HG03575 (cell line): ENCODE results near the gene QPCT.
"Not testable (repeated sequence)": the region's sequence is repeated elsewhere in the genome, so short reads cannot be mapped to it uniquely, and the experiment has no call there.

ENCODE experiments used
- ATAC-seq: cut with Tn5 transposase; IDR thresholded peaks from one replicate; pipeline ENCODE4 v1.9.1; 2021; ENCODE audit not compliant: unreplicated experiment, insufficient number of reproducible peaks, low FRiP score; ENCODE audit errors: extremely low read depth

QPCT gene

GRCh38 chr2:37380787-37381186 lies 36.4 kb downstream of the QPCT start:
- ATAC-seq: not testable (repeated sequence)

DNA sequence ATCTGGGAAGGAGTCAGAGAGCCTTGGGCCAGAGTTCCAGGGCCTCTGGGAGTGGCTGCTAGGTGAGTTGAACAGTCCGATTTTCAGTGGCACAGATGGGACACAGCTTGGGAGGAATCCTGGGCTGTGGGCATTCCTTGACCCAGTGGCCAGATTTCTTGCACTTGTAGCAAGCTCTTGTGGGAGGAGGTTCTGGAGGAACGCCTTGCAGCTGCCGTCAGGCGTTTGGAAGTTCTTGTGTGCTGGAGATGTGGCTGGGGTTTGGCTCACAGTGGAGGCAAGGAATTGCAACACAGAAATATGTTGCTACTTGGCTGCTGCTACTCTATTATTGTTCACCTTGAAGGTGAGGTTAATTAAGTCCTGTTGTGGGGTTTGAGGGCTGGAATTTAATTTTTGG lies 39.8 kb downstream of the QPCT start:
- ATAC-seq: not testable (repeated sequence)

GRCh38 chr2:37387148-37387835 lies 42.9 kb downstream of the QPCT start:
- no peak for ATAC-seq

- no peak for ATAC-seq
These were observed 43.6 kb downstream of the QPCT start for GRCh38 chr2:37388074-37388473.

- ATAC-seq: no peak
These were observed 45.0 kb downstream of the QPCT start for GRCh38 chr2:37389395-37389794.

GRCh38 chr2:37389989-37390765 lies 45.7 kb downstream of the QPCT start:
- ATAC-seq: peak; percentile 84

- no peak for ATAC-seq
These were observed 46.3 kb downstream of the QPCT start for GRCh38 chr2:37390777-37391176.

DNA sequence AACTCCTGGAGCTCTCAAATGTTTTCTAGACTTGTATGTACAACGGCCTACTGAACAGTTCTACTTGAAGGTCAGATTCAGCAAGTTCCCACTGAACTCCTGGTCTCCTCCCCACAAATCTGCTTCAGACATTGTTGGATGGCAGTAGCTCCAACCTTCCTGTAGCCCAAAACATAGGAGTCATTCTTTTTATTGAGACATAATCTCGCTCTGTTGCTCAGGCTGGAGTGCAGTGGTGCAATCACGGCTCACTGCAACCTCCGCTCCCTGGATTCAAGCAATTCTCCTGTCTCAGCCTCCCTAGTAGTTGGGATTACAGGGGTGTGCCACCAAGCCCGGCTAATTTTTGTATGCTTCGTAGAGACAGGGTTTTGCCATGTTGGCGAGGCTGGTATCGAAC lies 47.3 kb downstream of the QPCT start:
- ATAC-seq: no peak

DNA sequence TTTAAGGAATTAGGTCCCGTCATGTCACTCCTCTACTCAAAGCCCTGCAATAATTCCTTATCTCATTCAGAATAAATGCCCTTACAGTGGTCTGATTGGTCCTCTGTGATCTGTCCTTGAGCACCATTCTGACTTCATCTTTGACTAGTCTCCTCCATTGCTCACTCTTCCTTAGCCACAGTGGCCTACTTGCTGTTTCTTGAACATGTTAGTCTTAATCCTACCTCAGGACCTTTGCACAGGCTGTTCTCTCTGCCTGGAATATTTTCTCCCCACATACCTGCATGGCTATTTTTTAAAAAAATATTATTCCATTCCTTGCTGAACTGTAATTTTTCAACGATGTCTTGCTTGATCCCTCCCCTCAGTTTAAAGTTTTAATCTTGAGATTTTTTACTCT lies 48.0 kb downstream of the QPCT start:
- no peak for ATAC-seq

GRCh38 chr2:37394263-37394662 lies 49.8 kb downstream of the QPCT start:
- no peak for ATAC-seq

- no peak for ATAC-seq
These were observed 50.5 kb downstream of the QPCT start for GRCh38 chr2:37394796-37395555.

GRCh38 chr2:37396890-37397565 lies 52.6 kb downstream of the QPCT start:
- ATAC-seq: no peak

- no peak for ATAC-seq
These were observed 54.6 kb downstream of the QPCT start for GRCh38 chr2:37398990-37399389.

- ATAC-seq: no peak
These were observed 55.6 kb downstream of the QPCT start for GRCh38 chr2:37400041-37400440.

DNA sequence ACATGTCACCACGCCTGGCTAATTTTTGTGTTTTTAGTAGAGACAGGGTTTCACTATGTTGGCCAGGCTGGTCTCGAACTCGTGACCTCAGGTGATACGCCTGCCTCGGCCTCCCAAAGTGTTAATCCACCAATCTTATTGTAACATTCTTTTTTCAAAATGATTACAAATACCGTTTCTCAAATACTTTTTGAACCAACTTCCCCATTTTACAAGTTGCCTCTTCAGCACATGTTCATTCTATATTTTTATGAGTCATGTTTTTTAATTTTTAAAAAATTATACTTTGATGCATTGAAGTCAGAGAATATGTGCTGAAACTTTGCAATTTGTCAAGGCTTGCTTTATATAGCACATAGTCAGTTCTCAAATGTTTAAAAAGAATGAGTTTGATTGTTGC lies 58.2 kb downstream of the QPCT start:
- no peak for ATAC-seq

- ATAC-seq: no peak
These were observed 61.4 kb downstream of the QPCT start for GRCh38 chr2:37405781-37406180.

DNA sequence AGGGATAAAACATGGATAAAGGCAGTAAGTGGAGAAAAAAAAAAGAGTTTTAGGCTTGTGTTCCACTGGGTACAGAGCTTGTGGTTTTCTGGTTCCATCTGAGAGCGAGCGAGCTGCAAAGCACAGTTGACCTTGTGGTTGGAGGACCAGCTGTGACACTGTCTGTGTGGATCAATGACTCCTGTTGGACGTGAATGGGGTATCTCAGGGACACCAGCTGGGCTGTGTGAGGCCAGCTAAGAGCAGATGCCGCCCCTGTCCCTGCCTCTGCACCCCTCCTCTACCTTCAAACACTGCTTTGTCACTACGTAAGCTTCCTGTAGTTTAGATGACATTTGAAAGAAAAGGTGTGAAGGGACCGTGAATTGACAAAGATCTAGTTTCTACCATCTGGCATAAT lies 67.8 kb downstream of the QPCT start:
- ATAC-seq: no peak

- not testable (repeated sequence) for ATAC-seq
These were observed 69.6 kb downstream of the QPCT start for GRCh38 chr2:37413911-37414469.

- no peak for ATAC-seq
These were observed 70.1 kb downstream of the QPCT start for GRCh38 chr2:37414470-37414949.
